Measurements from ENCODE around the gene ZNF714.

The ZNF714 gene

GRCh38 chr19:21082011-21082975 lies at the start of gene ZNF714:
TSS of gene ZNF714 (plus strand) at chr19:21082203. CDS start at chr19:21098269, 16,066 bp downstream.
- peak within 1 kb of the TSS; percentile 69 for H3K4me3 ChIP-seq (ENCODE audit: low read depth, low read length)
- TF ChIP-seq, protein P1, sequence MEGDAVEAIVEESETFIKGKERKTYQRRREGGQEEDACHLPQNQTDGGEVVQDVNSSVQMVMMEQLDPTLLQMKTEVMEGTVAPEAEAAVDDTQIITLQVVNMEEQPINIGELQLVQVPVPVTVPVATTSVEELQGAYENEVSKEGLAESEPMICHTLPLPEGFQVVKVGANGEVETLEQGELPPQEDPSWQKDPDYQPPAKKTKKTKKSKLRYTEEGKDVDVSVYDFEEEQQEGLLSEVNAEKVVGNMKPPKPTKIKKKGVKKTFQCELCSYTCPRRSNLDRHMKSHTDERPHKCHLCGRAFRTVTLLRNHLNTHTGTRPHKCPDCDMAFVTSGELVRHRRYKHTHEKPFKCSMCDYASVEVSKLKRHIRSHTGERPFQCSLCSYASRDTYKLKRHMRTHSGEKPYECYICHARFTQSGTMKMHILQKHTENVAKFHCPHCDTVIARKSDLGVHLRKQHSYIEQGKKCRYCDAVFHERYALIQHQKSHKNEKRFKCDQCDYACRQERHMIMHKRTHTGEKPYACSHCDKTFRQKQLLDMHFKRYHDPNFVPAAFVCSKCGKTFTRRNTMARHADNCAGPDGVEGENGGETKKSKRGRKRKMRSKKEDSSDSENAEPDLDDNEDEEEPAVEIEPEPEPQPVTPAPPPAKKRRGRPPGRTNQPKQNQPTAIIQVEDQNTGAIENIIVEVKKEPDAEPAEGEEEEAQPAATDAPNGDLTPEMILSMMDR (IDR thresholded peaks at IDR 0.05; ENCODE audit: borderline replicate concordance, insufficient read depth, low read depth, low read length) = no peak

- no peak overlapping the region for H3K4me3 ChIP-seq (ENCODE audit: low read depth, low read length)
- TF ChIP-seq, protein P1 (IDR thresholded peaks at IDR 0.05; ENCODE audit: borderline replicate concordance, insufficient read depth, low read depth, low read length) = no peak
Observed at GRCh38 chr19:21045028-21045427, 37.0 kb upstream of the ZNF714 start.

GRCh38 chr19:21046489-21046888 lies 35.5 kb upstream of the ZNF714 start:
- H3K4me3 ChIP-seq (ENCODE audit: low read depth, low read length) = no peak overlapping the region
- TF ChIP-seq, protein P1 (IDR thresholded peaks at IDR 0.05; ENCODE audit: borderline replicate concordance, insufficient read depth, low read depth, low read length) = no peak

- TF ChIP-seq, protein P1 (IDR thresholded peaks at IDR 0.05; ENCODE audit: borderline replicate concordance, insufficient read depth, low read depth, low read length) = no peak
- H3K4me3 ChIP-seq (ENCODE audit: low read depth, low read length) = no peak overlapping the region
Observed at GRCh38 chr19:21047716-21048115, 34.3 kb upstream of the ZNF714 start.

DNA sequence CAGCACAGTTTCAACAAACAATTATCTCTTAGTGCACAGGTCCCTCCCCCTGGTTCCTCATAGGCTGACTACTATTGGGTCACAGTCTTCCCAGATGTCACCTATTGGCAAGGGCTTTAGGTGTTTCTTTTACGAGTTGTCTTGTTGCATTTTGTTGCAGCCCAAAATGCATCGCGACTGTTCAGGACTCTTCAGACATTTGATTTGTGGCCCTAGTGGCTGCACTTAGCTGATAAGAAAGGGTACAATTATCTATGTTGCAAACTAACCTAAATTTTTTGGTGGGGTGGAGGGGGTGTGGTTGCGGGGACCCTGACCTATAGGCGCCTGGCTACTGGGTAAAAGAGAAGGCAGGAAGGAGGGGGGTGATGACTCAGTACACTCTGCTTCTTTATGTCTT lies 29.1 kb upstream of the ZNF714 start:
- TF ChIP-seq, protein P1 (IDR thresholded peaks at IDR 0.05; ENCODE audit: borderline replicate concordance, insufficient read depth, low read depth, low read length) = no peak
- H3K4me3 ChIP-seq (ENCODE audit: low read depth, low read length) = no peak overlapping the region

GRCh38 chr19:21065336-21065735 lies 16.7 kb upstream of the ZNF714 start:
- TF ChIP-seq, protein P1 (IDR thresholded peaks at IDR 0.05; ENCODE audit: borderline replicate concordance, insufficient read depth, low read depth, low read length) = no peak
- no peak overlapping the region for H3K4me3 ChIP-seq (ENCODE audit: low read depth, low read length)

DNA sequence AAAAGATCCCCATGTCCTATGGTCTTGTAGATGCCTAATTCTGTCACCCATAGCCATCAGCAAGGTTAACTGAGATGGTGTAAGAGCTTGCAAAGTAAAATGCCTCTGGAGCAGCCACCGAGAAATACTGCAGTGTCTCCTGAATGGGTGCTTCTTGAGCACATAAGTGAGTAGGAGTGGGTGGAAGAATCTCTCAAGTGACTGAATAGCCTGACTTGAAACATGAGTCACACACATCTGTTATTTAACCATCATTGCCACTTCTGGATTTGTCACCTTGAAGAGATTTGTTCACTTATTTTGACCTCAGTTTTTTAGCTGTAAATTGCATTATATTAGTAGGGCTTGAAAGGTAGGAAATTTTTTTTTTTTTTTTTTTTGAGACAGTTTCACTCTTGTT lies 2.3 kb downstream of the ZNF714 start:
- H3K4me3 ChIP-seq (ENCODE audit: low read depth, low read length) = no peak overlapping the region
- TF ChIP-seq, protein P1 (IDR thresholded peaks at IDR 0.05; ENCODE audit: borderline replicate concordance, insufficient read depth, low read depth, low read length) = no peak
